AG04450 (cell line): ENCODE data around the gene MADD. TPM values are rescaled to one million over a fixed set of nuclear protein-coding genes. Genes with fewer than 3 reads are reported as not detected.

Experiments
- CTCF ChIA-PET: fragments of 300-600, 350-600 bp; formaldehyde crosslinking; extraction: SDS; loops from one replicate; lab custom pipeline; 2022; ENCODE audit warnings: antibody characterized with exemption, inconsistent platforms; lab: Charles Lee
- POLR2A ChIA-PET: fragments of 350-600 bp; formaldehyde crosslinking; extraction: SDS; loops from one replicate; lab custom pipeline; 2021; ENCODE audit warnings: antibody characterized with exemption, inconsistent platforms; lab: Yijun Ruan, JAX
- DNase-seq: peaks from one replicate; pipeline ENCODE4 v3.0.0-alpha.2; 2011; ENCODE audit warnings: low read depth, low spot score
- H3K27ac ChIP-seq: one replicate; pipeline ENCODE4 v1.5.1; 2012; ENCODE audit warnings: low read depth, low read length, control low read depth
- H3K27me3 ChIP-seq: one replicate; pipeline ENCODE4 v1.6.0; 2012; ENCODE audit warnings: low read length; ENCODE audit not compliant: control insufficient read depth, insufficient read depth
- H3K4me3 ChIP-seq: 2 replicates; pipeline ENCODE4 v1.5.1; 2011; ENCODE audit warnings: mild to moderate bottlenecking, low read depth, low read length, control low read depth
- H3K9me3 ChIP-seq: 2 replicates; pipeline ENCODE4 v1.5.1; 2012; ENCODE audit warnings: low read length; ENCODE audit not compliant: control insufficient read depth, insufficient read depth
- polyA plus RNA-seq: library from polyadenylated mRNA; depleted of rRNA; stranded (reverse); fragments of >200 nt; gene quantifications from 2 replicates; pipeline ENCODE4 v1.2.3, GENCODE V29; 2011
- TF ChIP-seq, protein P1 (sequence below): IDR thresholded peaks from 2 replicates; pipeline ENCODE4 v1.5.1; 2011; ENCODE audit warnings: low read depth, low read length, control low read depth, inconsistent platforms

The MADD gene
- polyA plus RNA-seq, 1 experiment, result 10.5 TPM

DNA sequence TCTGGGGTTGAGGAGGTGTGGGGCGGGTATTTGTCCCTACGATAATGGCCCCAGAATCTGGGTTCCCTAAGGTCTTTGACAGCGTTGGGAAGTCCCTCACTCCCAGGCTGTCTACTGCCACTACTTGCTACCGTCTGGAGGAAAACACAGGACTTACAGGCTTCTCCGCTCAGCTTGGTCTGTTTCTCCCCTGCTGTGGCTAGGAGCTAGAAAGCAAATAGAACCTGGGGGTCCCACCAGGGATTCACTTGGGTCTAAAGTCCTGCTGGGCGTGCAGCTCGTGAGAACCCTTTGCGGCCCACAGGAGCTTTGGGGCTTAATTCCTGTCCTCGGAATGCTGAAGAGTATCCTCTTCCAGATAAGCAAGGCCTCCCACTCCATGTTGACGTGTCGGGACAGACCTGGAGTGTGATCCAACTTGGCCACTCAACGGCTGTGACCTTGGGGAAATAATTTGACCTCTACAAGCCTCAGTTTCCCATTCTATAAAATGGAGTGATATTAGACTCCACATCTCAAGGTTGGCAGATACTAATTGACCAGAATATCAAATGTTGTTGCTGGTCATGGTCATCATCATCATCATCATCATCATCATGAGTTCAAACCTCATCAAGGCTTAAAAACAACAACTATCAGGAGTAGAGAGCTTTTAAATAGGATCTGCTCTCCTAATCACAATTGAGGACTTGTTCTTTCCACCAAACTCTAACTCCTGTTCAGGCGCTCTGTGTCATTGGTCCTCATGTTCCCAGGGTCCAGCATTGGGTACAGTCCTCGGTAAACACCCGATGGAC lies 84.2 kb downstream of the MADD start:
- TF ChIP-seq, protein P1, sequence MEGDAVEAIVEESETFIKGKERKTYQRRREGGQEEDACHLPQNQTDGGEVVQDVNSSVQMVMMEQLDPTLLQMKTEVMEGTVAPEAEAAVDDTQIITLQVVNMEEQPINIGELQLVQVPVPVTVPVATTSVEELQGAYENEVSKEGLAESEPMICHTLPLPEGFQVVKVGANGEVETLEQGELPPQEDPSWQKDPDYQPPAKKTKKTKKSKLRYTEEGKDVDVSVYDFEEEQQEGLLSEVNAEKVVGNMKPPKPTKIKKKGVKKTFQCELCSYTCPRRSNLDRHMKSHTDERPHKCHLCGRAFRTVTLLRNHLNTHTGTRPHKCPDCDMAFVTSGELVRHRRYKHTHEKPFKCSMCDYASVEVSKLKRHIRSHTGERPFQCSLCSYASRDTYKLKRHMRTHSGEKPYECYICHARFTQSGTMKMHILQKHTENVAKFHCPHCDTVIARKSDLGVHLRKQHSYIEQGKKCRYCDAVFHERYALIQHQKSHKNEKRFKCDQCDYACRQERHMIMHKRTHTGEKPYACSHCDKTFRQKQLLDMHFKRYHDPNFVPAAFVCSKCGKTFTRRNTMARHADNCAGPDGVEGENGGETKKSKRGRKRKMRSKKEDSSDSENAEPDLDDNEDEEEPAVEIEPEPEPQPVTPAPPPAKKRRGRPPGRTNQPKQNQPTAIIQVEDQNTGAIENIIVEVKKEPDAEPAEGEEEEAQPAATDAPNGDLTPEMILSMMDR, result no peak
- Histone ChIP-seq H3K27ac (no peak overlapping the region), H3K9me3 (no peaks in the 10 kb centered on the region; the same call in 1 of the 2 replicates), H3K27me3 (no peaks in the 10 kb centered on the region), H3K4me3 (no peak overlapping the region)
- DNase-seq, result no peak
- ChIA-PET POLR2A (no interaction called here), CTCF (interaction anchor here (0.6 to 2.5 kb wide), 21 partner anchors 11 to 201 kb away, joined by 3 to 43 read pairs (median 7); partner anchors contain the start of genes ARFGAP2, NR1H3 and PACSIN3)

- TF ChIP-seq, protein P1, result no peak
Measured at GRCh38 chr11:47354913-47355282, 85.0 kb downstream of the MADD start.

GRCh38 chr11:47355283-47356128 lies 85.6 kb downstream of the MADD start:
- Histone ChIP-seq H3K27me3 (no peaks in the 10 kb centered on the region), H3K9me3 (no peaks in the 10 kb centered on the region; the same call in 1 of the 2 replicates), H3K27ac (no peak overlapping the region), H3K4me3 (peak overlapping the region; percentile 41)
- TF ChIP-seq, protein P1, result peak; percentile 95
- peak; percentile 74 for DNase-seq
- POLR2A ChIA-PET, result no interaction called here
- CTCF ChIA-PET, result interaction anchor here (0.6 to 2.5 kb wide), 62 partner anchors 9 to 452 kb away, joined by 3 to 43 read pairs (median 5); partner anchors contain the start of genes ACP2, ARFGAP2, DDB2 and NR1H3

More at GRCh38 chr11:47354913-47355282, 85.0 kb downstream of the MADD start:
- Histone ChIP-seq H3K27ac (no peak overlapping the region), H3K9me3 (no peaks in the 10 kb centered on the region; the same call in 1 of the 2 replicates), H3K4me3 (no peak overlapping the region; the same call in 1 of the 2 replicates), H3K27me3 (no peaks in the 10 kb centered on the region)
- ChIA-PET CTCF (interaction anchor here (0.6 to 2.5 kb wide), 63 partner anchors 9 to 453 kb away, joined by 3 to 43 read pairs (median 5); partner anchors contain the start of genes ACP2, ARFGAP2, DDB2 and NR1H3), POLR2A (no interaction called here)
- DNase-seq, result no peak

DNA sequence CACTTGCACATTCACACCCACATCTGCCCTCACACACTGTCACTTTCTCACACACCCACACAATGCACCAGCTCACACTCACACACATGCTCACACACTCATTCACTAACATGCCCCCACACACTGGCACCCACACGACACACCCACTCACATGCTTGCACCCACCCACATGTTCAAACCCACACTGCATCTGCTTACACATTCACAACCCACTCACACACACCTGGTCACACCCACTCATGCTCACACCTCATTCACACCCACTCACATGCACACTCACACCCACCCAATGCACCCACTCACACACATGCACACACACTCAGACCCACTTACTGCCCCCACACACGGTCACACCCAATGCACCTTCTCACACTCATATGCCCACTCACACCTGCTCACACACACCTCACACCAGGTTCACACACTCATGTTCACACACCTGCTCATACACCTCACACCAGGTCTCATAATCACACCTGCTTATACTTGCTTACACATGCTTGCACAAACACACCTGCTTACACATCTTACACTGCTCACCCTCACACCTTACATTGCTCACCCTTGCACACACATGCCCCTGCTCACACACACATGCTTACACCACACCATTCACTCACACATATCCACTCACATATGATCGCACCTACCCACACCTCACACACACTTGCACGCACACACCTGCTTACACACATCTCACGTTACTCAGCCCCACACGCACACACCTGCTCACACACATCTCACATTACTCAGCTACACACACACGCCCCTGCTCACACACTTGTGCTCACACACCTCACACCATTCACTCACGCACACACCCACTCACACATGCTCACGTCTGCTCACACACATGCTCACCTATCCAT lies 86.4 kb downstream of the MADD start:
- no peak for DNase-seq
- Histone ChIP-seq H3K27me3 (no peaks in the 10 kb centered on the region), H3K9me3 (no peaks in the 10 kb centered on the region; the same call in 1 of the 2 replicates), H3K4me3 (no peak overlapping the region), H3K27ac (no peak overlapping the region)
- ChIA-PET POLR2A (no interaction called here), CTCF (interaction anchor here (0.6 to 2.1 kb wide), 4 partner anchors 18 to 431 kb away, joined by 3 to 43 read pairs (median 4); partner anchors contain the start of gene NR1H3)
- TF ChIP-seq, protein P1, result no peak
